HG02588 (cell line): ENCODE data around the gene EMP3.
"Not testable (repeated sequence)": the region's sequence is repeated elsewhere in the genome, so short reads cannot be mapped to it uniquely, and the experiment has no call there.

ENCODE experiments used
- ATAC-seq: cut with Tn5 transposase; IDR thresholded peaks from one replicate; pipeline ENCODE4 v1.9.1; 2021; ENCODE audit warnings: mild to moderate bottlenecking, moderate library complexity; ENCODE audit not compliant: unreplicated experiment

The EMP3 gene

DNA sequence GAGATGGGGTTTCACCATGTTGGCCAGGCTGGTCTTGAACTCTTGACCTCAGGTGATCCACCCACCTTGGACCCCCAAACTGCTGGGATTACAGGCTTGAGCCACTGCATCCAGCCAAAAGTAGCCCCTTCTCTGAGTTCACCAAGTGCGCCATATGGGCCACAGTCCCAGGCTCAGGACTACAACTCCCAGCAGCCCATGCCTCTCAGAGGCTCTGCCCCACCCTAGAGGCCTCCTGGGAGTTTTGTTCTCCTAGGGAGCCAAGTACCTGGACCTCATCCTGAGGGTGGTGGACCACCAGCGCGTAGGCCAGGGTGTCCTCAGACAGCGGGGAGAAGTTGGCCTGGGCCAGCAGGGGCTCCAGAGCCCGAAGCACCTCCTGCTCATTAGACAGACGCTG lies 19.5 kb downstream of the EMP3 start:
- ATAC-seq, result no peak

DNA sequence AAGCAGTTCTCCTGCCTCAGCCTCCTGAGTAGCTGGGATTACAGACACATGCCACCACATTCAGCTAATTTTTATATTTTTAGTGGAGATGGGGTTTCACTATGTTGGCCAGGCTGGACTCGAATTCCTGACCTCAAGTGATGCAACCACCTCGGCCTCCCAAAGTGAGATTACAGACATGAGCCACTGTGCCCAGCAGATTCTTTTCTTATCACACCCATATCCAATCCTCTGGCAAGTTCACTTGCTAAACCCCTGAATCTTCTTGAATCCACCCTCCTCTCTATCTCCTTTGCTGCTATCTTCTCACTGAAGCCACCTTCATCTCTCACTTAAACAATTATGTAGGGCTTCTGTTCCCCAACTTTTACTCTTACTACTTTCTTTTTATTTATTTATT lies 20.8 kb downstream of the EMP3 start:
- no peak for ATAC-seq

- ATAC-seq, result no peak
Measured at GRCh38 chr19:48348045-48348444, 22.7 kb downstream of the EMP3 start.

DNA sequence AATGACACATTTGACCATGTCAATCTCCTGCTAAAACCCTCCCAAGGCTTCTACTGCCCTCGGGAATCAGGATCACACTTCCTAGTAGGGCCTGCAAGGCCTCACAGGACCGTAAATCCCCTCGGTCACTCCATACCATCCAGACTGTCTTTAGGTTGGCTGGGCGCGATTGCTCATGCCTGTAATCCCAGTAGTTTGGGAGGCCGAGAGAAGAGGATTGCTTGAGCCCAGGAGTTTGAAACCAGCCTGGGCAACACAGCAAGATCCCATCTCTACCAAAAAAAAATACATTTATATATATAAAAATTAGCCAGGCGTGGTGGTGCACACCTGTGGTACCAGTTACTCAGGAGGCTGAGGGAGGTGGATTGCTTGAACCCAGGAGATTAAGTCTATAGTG lies 23.4 kb downstream of the EMP3 start:
- no peak for ATAC-seq

DNA sequence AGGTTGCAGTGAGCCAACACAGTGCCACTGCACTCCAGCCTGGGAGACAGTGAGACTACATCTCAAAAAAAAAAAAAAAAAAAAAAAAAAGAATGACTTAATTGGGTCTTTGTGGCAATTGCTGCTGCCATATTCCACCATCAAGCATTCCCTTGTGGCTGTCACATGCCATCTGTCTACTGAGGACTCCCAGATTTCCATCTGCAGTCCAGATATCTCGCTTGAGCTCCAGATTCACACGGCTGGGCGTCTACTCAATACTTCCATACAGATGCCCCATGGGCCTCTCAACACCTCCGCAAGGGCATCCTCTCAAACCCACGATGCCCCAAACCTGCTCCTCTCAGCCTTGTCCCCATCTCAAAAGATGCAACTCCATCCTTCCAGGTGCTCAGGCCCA lies 25.5 kb downstream of the EMP3 start:
- ATAC-seq, result no peak

DNA sequence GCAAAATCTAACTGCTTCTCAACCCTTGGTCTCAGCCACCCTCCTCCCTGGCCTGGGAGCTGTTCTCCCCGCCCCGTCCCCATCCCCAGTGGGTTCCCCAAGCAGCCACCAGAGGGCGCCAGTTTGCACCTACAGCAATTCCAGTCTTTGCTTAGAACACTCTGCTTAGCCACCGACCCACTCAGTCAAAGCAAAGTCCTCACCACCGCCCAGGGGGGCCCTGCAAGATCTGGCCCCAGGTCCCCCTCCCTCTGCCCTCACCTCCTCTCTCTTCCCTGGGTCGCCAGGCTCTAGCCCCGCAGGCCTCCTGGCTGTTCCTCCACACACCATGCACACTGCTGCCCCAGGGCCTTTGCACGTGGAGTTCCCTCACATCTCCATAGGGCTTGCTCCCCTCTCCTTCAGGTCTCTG lies 26.0 kb downstream of the EMP3 start:
- ATAC-seq, result no peak

- no peak for ATAC-seq
Measured at GRCh38 chr19:48353677-48354076, 28.3 kb downstream of the EMP3 start.

- no peak for ATAC-seq
Measured at GRCh38 chr19:48354332-48354992, 29.1 kb downstream of the EMP3 start.

DNA sequence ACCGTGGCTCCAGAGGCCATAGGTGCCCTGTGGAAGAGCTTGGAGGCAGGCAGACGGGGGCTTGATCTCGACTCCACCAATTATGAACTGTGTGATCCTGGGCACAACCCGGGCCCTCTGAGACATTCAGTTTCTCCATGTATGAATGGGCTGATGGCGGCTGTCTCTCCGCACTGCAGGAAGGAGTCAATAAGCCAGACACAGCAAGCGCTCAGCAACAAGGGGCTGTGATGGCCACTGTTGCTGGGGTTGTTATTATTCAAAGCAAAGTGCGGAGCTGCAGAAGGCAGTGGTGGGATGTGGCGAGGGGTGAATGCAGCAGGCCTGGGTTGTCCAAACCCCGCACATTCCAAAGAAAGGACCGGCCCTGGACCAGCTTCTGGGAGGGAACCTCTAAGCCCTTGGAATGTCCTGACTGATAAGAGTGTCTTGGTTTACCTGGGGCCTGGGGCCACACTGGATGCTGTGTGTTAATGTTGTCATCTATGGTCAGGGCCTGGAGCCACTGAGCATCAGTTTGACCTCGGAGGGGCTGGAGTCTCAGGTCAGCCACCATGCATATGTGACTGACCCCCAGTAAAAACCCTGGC lies 30.1 kb downstream of the EMP3 start:
- no peak for ATAC-seq

- ATAC-seq, result no peak
Measured at GRCh38 chr19:48359123-48359522, 33.8 kb downstream of the EMP3 start.

DNA sequence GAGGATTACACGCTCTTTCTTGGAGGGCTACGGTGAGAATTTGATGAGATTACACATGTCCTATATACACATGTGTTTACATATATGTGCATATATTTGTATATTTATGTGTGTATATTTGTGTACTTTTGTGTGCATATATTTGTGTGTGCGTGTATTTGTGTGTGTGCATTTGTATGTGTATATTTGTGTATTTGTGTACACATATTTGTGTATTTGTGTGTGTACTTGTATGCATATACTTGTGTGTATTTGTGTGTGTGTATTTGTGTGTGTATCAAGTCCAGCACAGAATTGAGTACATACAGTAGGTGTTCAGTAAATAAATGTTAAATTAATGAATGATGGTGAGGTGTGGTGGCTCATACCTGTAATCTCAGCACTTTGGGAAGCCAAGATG lies 36.6 kb downstream of the EMP3 start:
- no peak for ATAC-seq

GRCh38 chr19:48362716-48363499 lies 37.6 kb downstream of the EMP3 start:
- ATAC-seq, result peak; percentile 44

- peak; percentile 10 for ATAC-seq
Measured at GRCh38 chr19:48363500-48363809, 38.1 kb downstream of the EMP3 start.

GRCh38 chr19:48363810-48364597 lies 38.7 kb downstream of the EMP3 start, which contains the start of the genes SYNGR4 and TMEM143:
Gene SYNGR4, plus strand, starts transcription at chr19:48364367. Its CDS starts 1,476 bp downstream, at chr19:48365843.
Gene TMEM143, minus strand, starts transcription at chr19:48363940. Its CDS starts 20 bp downstream, at chr19:48363920.
- peak; percentile 79 for ATAC-seq

DNA sequence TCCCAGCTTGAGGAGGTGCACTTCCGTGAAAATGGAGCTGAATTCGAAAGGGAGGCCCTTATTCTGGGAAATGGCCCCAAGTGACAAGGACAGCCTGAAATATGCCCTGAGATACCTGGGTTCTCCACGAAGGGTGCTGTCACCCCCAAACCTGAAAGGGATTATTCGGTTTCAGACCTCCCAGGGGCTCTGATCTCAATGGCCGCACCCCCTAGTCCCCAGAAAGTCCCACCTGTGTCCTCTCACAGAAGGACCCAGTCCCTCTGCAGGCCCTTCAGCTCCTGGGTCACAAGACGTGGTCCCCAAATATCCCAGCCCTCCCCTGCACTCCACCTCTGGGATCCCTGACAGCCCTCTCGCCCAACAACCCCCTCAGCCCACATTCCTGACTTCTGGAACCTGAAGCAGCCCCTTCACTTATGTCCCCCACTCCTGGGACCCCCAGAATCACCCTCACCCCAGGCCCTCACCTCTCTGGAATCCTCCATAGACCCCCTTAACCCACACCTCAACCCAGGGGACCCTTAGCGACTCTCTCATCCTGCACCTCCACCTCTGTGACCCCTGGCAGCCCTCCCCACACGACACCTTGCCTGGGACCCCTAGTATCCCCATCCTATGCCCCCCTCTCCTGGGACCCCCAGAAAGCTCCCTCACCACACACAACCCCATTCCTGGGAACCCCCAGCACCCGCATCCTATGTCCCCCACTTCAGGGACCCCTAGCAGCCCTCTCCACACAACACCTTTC lies 39.4 kb downstream of the EMP3 start:
- ATAC-seq, result no peak

GRCh38 chr19:48365602-48366001 lies 40.2 kb downstream of the EMP3 start:
- no peak for ATAC-seq

- ATAC-seq, result no peak
Measured at GRCh38 chr19:48367855-48368254, 42.5 kb downstream of the EMP3 start.

DNA sequence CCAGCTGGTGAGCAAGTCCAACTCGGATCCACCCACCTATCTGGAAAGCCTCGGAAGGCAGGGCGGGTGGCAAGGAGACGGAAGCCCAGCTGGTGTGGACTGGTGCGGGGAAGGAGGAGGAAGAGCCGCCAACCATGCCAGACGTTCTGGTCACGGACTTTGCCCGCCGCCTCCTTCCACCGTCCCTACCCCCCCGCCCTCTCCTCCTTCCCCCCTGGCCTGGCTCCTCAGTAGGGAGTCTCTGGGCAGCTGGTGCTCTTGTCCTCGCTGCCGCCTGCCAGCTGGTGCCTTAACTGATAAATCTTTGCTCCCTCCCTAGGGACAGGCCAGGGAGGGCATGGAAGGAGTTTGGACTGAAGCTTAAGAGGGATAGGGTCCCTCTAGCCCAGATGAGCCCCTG lies 43.6 kb downstream of the EMP3 start:
- ATAC-seq, result no peak

DNA sequence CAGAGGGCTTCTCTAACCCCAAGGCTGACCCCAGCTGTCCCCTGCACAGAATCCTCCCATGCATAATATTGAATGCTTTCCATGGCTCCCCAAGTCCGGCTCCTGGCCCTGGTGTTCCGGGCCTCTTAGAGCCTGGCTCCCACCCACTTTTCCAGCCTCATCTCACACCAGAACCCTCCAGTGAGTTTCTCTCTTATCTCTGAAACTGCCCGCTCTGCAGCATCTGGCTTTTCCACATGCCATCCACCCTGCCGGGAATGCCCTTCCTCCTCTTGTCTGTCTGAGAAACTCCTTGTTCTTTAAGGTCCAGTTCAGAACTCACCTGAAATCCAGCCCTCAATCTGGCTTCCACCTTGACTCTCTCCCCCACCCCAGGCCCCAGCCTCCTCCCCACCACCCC lies 45.6 kb downstream of the EMP3 start:
- no peak for ATAC-seq

- no peak for ATAC-seq
Measured at GRCh38 chr19:48371367-48371766, 46.0 kb downstream of the EMP3 start.

GRCh38 chr19:48371771-48372170 lies 46.4 kb downstream of the EMP3 start:
- not testable (repeated sequence) for ATAC-seq
